HUDEP-2 (cell line): Measurements from ENCODE around the gene FKBP10.
"Not testable (repeated sequence)": the region's sequence is repeated elsewhere in the genome, so short reads cannot be mapped to it uniquely, and the experiment has no call there.

Experiments
- DNase-seq, 76 experiments: peaks; one replicate each; lab custom pipeline; 2025; ENCODE audit not compliant: unreplicated experiment in 76 of 76; lab: John Stamatoyannopoulos, UW

Gene FKBP10, protein sequence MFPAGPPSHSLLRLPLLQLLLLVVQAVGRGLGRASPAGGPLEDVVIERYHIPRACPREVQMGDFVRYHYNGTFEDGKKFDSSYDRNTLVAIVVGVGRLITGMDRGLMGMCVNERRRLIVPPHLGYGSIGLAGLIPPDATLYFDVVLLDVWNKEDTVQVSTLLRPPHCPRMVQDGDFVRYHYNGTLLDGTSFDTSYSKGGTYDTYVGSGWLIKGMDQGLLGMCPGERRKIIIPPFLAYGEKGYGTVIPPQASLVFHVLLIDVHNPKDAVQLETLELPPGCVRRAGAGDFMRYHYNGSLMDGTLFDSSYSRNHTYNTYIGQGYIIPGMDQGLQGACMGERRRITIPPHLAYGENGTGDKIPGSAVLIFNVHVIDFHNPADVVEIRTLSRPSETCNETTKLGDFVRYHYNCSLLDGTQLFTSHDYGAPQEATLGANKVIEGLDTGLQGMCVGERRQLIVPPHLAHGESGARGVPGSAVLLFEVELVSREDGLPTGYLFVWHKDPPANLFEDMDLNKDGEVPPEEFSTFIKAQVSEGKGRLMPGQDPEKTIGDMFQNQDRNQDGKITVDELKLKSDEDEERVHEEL

GRCh38 chr17:41812381-41813151 lies at the start of gene FKBP10:
Gene FKBP10 (plus strand): TSS chr17:41813004. CDS start chr17:41813035, 31 bp downstream.
- DNase-seq = peak in 5 of 76 experiments; percentile 9 to 22 (median 10)

GRCh38 chr17:41763327-41763726 lies 49.5 kb upstream of the FKBP10 start:
- DNase-seq = no peak

GRCh38 chr17:41766135-41766534 lies 46.7 kb upstream of the FKBP10 start:
- DNase-seq = no peak

GRCh38 chr17:41767324-41768042 lies 45.3 kb upstream of the FKBP10 start:
- no peak for DNase-seq

DNA sequence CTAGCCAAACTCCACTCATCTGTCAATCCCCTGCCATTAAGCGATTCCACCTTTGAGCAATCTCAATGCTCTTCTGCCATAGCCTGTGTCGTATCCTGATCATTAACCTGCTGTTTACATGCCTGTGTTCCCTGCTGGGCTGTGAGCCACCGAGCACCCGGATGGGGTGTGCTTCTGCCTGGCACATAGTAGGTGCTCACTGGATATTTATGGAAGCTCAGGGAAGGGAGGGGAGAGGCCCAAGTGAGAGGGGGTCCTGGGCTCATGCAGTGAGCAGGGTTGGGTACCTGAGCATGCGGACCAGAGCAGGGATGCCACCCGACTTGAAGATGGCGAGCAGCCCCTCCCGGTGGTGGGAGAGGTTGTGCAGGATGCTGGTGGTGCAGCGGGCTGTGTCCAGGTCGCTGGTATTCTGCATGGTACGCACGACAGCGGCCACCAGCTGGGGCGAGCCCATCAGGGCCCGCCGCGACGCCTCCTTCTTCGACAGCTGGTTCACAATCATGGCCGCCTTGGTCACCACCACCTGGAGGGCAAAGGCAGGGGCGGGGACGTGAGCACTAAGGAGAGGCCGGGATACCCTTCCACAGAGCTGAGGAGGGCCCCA lies 44.0 kb upstream of the FKBP10 start:
- DNase-seq = no peak

DNA sequence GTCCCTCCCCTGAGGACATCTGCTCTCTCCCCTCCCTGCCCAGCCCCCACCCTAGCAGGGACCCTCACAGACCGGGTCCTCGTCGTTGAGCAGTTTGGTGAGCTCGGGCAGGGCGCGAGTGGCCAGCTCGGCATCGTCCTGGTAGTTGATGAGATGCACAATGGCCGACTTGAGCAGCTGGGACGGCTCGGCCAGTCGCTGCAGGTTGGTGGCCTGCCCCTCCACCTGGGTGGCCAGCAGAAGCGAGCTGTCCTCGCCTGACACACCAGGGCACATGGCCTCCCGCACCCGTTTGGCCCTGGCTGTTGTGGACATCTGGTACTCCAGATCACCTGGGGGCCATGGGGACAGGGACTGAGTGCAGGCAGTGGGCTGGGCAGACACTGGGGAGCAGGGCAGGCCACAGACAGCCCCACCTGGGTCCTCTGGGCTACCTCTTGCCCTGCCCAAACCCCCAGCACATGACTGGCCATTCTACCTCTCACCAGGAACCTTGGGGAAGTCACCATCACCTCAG lies 43.4 kb upstream of the FKBP10 start:
- DNase-seq = no peak

DNA sequence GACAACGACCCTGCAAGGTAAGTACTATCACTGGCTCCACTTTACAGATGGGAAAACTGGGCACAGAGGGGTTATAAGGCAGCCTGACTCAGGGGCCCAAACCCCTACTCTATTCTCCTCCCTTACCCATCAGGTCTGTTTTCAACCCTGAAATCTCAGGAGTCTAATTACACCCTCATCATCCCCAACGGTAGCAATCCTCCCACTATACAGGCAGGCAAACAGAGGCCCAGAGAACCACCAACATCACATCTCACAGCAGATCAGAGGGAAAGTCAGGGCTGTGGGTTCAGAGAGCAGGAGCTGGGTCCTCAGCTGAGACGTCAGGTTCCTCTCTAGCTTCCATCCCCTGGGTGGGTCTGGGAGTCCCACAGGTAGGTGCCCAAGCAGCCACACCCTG lies 42.8 kb upstream of the FKBP10 start:
- no peak for DNase-seq

DNA sequence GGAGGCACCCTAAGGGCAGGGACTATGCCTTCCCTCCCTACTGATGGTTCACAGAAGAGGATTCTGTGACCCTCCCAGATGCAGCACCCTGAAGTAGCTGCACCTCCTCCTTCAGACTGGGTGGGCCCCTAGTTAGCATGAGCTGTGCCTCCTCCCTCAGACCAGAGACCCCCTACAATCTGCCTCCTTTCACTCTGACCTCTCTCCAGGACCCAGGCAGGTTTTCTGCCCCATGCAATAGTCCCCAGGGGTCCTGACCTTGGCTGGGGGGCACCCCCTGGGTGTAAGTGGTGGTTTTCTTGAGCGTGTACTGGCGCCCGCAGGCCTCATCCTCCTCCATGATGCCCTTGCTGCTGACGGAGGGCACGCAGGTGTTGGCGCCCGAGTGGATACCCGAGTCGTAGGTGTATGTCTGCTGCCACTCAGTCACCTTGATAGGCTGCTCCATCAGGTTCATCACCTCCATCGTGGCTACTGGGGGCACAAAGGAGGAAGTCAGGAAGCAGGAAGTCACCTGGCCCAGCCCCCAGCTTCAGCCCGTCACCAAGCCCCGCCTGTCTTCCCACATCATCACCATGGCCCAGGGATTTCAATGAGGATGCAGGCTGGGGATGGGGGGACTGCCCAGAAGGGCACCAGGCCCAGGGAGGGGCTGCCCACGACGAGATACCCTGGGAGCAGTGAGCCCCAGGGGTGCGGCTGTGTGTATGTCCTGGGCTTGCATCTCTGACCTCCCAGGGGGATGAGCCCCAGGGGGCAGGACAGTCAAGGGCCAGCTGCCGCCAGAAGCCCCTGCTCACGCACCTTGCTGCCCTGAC lies 41.2 kb upstream of the FKBP10 start:
- no peak for DNase-seq

DNA sequence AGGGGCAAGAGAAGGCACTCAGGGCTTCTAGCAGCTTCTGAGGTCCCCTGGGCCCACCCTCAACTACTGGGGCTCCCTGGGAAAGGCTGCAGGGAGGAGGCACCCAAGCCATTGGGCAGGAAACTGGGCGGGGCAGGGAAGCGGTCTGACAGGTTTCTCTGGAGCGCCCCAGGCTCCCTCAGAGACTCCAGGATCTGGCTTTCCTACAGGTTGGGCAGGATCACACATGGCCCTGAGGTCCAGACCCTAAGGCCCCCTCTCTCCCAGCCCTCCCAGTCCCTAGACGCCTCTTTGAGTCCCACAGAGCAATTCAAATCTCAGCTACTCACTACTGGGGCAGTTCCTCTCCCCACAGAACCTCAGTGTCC lies 40.6 kb upstream of the FKBP10 start:
- no peak for DNase-seq

- DNase-seq = no peak
These were observed 40.1 kb upstream of the FKBP10 start for GRCh38 chr17:41772586-41773189.

DNA sequence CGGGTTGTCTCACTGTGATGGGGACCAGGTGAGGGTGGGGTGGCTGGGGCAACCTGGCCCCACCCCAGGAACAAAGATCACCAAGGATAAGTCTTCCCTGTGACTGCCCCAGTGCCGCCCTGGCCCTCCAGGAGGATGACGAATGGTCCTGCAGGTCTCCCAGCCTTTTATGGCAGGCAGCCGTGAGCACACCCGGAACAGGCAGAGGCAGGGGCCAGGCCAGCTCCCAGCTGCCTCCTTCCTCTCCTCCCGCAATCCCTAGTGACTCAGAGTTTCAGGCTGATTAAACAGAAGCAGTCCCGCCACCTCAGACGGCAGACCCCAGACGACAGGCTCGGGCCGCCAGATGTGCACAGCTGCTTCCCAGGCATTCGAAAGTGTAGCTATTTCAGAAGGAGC lies 39.6 kb upstream of the FKBP10 start:
- no peak for DNase-seq

GRCh38 chr17:41773731-41774193 lies 39.0 kb upstream of the FKBP10 start:
- DNase-seq = no peak

GRCh38 chr17:41775394-41776226 lies 37.2 kb upstream of the FKBP10 start:
- no peak for DNase-seq

GRCh38 chr17:41776262-41776900 lies 36.4 kb upstream of the FKBP10 start:
- not testable (repeated sequence) for DNase-seq

- DNase-seq = no peak
These were observed 35.6 kb upstream of the FKBP10 start for GRCh38 chr17:41777157-41777573.

- DNase-seq = no peak
These were observed 35.1 kb upstream of the FKBP10 start for GRCh38 chr17:41777574-41778188.

DNA sequence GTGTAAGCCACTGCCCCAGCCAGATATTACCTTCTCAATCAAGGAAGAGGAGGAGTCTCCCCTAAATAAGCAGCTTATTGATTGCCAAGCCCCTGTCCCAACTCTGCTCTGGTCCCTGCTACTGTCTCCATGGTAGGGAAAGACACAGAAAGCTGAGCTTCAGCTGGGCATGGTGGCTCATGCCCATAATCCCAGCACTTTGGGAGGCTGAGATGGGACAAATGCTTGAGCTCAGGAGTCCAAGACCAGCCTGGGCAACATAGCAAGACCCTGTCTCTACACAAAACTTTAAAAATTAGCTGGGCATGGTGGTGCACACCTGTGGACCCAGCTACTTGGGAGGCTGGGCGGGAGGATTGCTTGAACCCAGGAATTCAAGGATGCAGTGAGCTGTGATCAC lies 32.9 kb upstream of the FKBP10 start:
- DNase-seq = no peak
